RWPE2 (cell line): Measurements from ENCODE around the gene TOMM70.
"Not testable (repeated sequence)": the region's sequence is repeated elsewhere in the genome, so short reads cannot be mapped to it uniquely, and the experiment has no call there.

Experiments used
- ATAC-seq: fragments of 200-7000 bp; cut with Tn5 transposase; 3 replicates; pipeline ENCODE4 v1.9.1; 2021; ENCODE audit warnings: low read depth
- DNase-seq: peaks from one replicate; pipeline ENCODE4 v3.0.0-alpha.2; 2020; ENCODE audit warnings: low spot score
- H3K27ac ChIP-seq: fragments of 450-650 bp; 2 replicates; pipeline ENCODE4 v1.5.1; 2017; ENCODE audit warnings: mild to moderate bottlenecking; ENCODE audit not compliant: poor library complexity, severe bottlenecking
- H3K27me3 ChIP-seq: fragments of 250-450 bp; sonication (Bioruptor Pico); 2 replicates; pipeline ENCODE4 v1.5.1; 2021; ENCODE audit warnings: mild to moderate bottlenecking, moderate library complexity; ENCODE audit not compliant: insufficient read depth, poor library complexity, severe bottlenecking
- H3K36me3 ChIP-seq: fragments of 250-450 bp; sonication (Bioruptor Pico); 2 replicates; pipeline ENCODE4 v1.5.1; 2020; ENCODE audit warnings: low read depth, mild to moderate bottlenecking, moderate library complexity
- H3K4me1 ChIP-seq: fragments of 250-450 bp; sonication (Bioruptor Pico); 2 replicates; pipeline ENCODE4 v1.5.1; 2021; ENCODE audit warnings: mild to moderate bottlenecking, moderate library complexity; ENCODE audit not compliant: insufficient read depth, poor library complexity, severe bottlenecking
- H3K4me3 ChIP-seq: fragments of 250-450 bp; sonication (Bioruptor Pico); 2 replicates; pipeline ENCODE4 v1.5.1; 2021; ENCODE audit warnings: mild to moderate bottlenecking, moderate library complexity; ENCODE audit not compliant: severe bottlenecking
- H3K9me3 ChIP-seq: fragments of 250-450 bp; sonication (Bioruptor Pico); 2 replicates; pipeline ENCODE4 v1.5.1; 2021; ENCODE audit warnings: mild to moderate bottlenecking, moderate library complexity; ENCODE audit not compliant: severe bottlenecking
- TF ChIP-seq, protein P1 (sequence below): fragments of 450-650 bp; IDR thresholded peaks from one replicate; pipeline ENCODE4 v1.5.1; 2017; ENCODE audit warnings: mild to moderate bottlenecking, moderate library complexity; ENCODE audit not compliant: poor library complexity, severe bottlenecking

The TOMM70 gene

GRCh38 chr3:100352296-100353231, 48.3 kb downstream of the TOMM70 start:
- no peak overlapping the region for H3K4me3 ChIP-seq
- DNase-seq = no peak
- H3K27me3 ChIP-seq = no peaks in the 10 kb centered on the region
- TF ChIP-seq, protein P1, sequence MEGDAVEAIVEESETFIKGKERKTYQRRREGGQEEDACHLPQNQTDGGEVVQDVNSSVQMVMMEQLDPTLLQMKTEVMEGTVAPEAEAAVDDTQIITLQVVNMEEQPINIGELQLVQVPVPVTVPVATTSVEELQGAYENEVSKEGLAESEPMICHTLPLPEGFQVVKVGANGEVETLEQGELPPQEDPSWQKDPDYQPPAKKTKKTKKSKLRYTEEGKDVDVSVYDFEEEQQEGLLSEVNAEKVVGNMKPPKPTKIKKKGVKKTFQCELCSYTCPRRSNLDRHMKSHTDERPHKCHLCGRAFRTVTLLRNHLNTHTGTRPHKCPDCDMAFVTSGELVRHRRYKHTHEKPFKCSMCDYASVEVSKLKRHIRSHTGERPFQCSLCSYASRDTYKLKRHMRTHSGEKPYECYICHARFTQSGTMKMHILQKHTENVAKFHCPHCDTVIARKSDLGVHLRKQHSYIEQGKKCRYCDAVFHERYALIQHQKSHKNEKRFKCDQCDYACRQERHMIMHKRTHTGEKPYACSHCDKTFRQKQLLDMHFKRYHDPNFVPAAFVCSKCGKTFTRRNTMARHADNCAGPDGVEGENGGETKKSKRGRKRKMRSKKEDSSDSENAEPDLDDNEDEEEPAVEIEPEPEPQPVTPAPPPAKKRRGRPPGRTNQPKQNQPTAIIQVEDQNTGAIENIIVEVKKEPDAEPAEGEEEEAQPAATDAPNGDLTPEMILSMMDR = no peak
- peaks cover 89% of the 10 kb centered on the region for H3K36me3 ChIP-seq
- H3K27ac ChIP-seq = no peak overlapping the region
- no peak for ATAC-seq
- H3K4me1 ChIP-seq = no peaks in the 10 kb centered on the region
- H3K9me3 ChIP-seq = no peaks in the 10 kb centered on the region

DNA sequence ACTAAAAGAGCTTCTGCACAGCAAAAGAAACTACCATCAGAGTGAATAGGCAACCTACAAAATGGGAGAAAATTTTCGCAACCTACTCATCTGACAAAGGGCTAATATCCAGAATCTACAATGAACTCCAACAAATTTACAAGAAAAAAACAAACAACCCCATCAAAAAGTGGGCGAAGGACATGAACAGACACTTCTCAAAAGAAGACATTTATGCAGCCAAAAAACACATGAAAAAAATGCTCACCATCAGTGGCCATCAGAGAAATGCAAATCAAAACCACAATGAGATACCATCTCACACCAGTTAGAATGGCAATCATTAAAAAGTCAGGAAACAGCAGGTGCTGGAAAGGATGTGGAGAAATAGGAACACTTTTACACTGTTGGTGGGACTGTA, 49.1 kb downstream of the TOMM70 start:
- DNase-seq, H3K4me3 ChIP-seq, H3K27ac ChIP-seq, H3K27me3 ChIP-seq, H3K9me3 ChIP-seq, ATAC-seq, H3K4me1 ChIP-seq: not testable (repeated sequence)
- peaks cover 91% of the 10 kb centered on the region for H3K36me3 ChIP-seq

DNA sequence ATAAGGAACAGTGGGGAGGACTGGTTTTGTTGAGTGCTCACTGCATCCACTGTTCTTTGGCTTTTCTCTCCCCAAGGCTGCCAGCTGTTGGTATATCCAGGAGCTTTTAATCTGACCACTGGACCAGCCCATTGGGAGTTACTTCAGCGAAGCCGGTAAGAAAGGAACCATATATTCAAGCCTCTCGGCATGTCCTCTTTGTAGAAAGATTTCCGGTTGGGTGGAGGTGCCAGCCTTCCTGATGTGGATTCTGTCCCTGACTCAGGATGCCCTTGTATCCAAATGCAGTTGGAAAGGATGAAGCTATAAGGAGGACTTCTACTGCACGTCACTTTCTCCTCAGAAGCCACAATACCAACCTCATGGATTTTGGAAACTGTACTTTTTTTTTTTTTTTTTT, 52.2 kb downstream of the TOMM70 start:
- TF ChIP-seq, protein P1 = no peak
- no peak overlapping the region for H3K4me3 ChIP-seq
- peaks cover 87% of the 10 kb centered on the region for H3K36me3 ChIP-seq

GRCh38 chr3:100340527-100340926, 60.4 kb downstream of the TOMM70 start:
- TF ChIP-seq, protein P1 = no peak
- DNase-seq = no peak
- H3K36me3 ChIP-seq = peaks cover 67% of the 10 kb centered on the region

More for the DNA sequence above, 52.2 kb downstream of the TOMM70 start:
- ATAC-seq (no peak), DNase-seq (no peak)
- no peaks in the 10 kb centered on the region for H3K9me3 ChIP-seq
- H3K4me1 ChIP-seq = no peaks in the 10 kb centered on the region
- no peaks in the 10 kb centered on the region for H3K27me3 ChIP-seq
- no peak overlapping the region for H3K27ac ChIP-seq

DNA sequence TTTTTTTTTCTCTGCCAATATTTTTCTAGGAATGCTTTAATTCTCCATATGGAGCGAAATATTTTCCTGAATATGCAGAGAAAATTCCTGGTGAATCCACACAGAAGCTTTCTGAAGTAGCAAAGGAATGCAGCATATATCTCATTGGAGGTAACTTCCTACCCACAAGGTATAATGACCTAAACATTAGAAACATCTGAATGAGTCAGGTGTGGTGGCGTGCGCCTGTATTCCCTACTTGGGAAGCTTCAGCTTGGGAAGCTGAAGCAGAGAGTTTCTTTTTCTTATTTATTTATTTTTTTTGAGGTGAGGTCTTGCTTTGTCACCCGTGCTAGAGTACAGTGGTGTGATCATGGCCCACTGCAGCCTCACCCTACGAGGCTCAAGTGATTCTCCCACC, 61.1 kb downstream of the TOMM70 start:
- DNase-seq = no peak
- no peak overlapping the region for H3K4me3 ChIP-seq
- ATAC-seq = no peak
- H3K9me3 ChIP-seq = no peaks in the 10 kb centered on the region
- TF ChIP-seq, protein P1 = no peak
- H3K4me1 ChIP-seq = no peaks in the 10 kb centered on the region
- H3K27me3 ChIP-seq = no peaks in the 10 kb centered on the region
- peaks cover 60% of the 10 kb centered on the region for H3K36me3 ChIP-seq
- no peak overlapping the region for H3K27ac ChIP-seq

More at GRCh38 chr3:100340527-100340926, 60.4 kb downstream of the TOMM70 start:
- no peak for ATAC-seq
- no peaks in the 10 kb centered on the region for H3K9me3 ChIP-seq
- H3K4me1 ChIP-seq = no peaks in the 10 kb centered on the region
- no peaks in the 10 kb centered on the region for H3K27me3 ChIP-seq
- no peak overlapping the region for H3K4me3 ChIP-seq
- H3K27ac ChIP-seq = no peak overlapping the region
